Hepatocyte (in vitro differentiated cells): ENCODE data around the gene CHST6. TPM values are rescaled to one million over a fixed set of nuclear protein-coding genes. Genes with fewer than 3 reads are reported as not detected.

Experiments used
- DNase-seq: peaks from one replicate; pipeline ENCODE4 v3.0.0-alpha.2; 2016; ENCODE audit warnings: low spot score
- H2AFZ ChIP-seq: fragments of 200-600 bp; sonication (generic); 2 replicates; pipeline ENCODE4 v1.6.0; 2016; ENCODE audit warnings: antibody characterized with exemption, mild to moderate bottlenecking
- H3K27ac ChIP-seq: fragments of 200-600 bp; sonication (generic); 2 replicates; pipeline ENCODE4 v1.5.1; 2016; ENCODE audit warnings: mild to moderate bottlenecking
- H3K27me3 ChIP-seq: fragments of 200-600 bp; sonication (generic); 2 replicates; pipeline ENCODE4 v1.6.1; 2016
- H3K36me3 ChIP-seq: fragments of 200-600 bp; sonication (generic); replicated peaks from 2 replicates; pipeline ENCODE4 v1.5.1; 2016; ENCODE audit warnings: low read depth; ENCODE audit not compliant: insufficient read depth
- H3K4me1 ChIP-seq: fragments of 200-600 bp; sonication (generic); 2 replicates; pipeline ENCODE4 v1.5.1; 2016; ENCODE audit warnings: mild to moderate bottlenecking, moderate library complexity; ENCODE audit not compliant: insufficient read depth
- H3K4me2 ChIP-seq: fragments of 200-600 bp; sonication (generic); 2 replicates; pipeline ENCODE4 v1.6.0; 2016
- H3K4me3 ChIP-seq: fragments of 200-600 bp; sonication (generic); 2 replicates; pipeline ENCODE4 v1.5.1; 2016; ENCODE audit warnings: mild to moderate bottlenecking
- H3K79me2 ChIP-seq: fragments of 200-600 bp; sonication (generic); 2 replicates; pipeline ENCODE4 v1.6.0; 2017; ENCODE audit warnings: mild to moderate bottlenecking
- H3K9me2 ChIP-seq: fragments of 200-600 bp; sonication (generic); replicated peaks from 2 replicates; pipeline ENCODE4 v1.6.0; 2017; ENCODE audit warnings: mild to moderate bottlenecking; ENCODE audit not compliant: insufficient read depth
- H3K9me3 ChIP-seq: fragments of 200-600 bp; sonication (generic); 2 replicates; pipeline ENCODE4 v1.5.1; 2016; ENCODE audit warnings: low read depth, mild to moderate bottlenecking
- H4K20me1 ChIP-seq: fragments of 200-600 bp; sonication (generic); 2 replicates; pipeline ENCODE4 v1.6.0; 2016; ENCODE audit warnings: mild to moderate bottlenecking; ENCODE audit not compliant: insufficient read depth, poor library complexity, severe bottlenecking
- CTCF ChIP-seq: fragments of 200-600 bp; sonication (generic); IDR thresholded peaks from 2 replicates; pipeline ENCODE4 v1.5.1; 2016; ENCODE audit warnings: antibody characterized with exemption, mild to moderate bottlenecking; ENCODE audit not compliant: poor library complexity
- EZH2 ChIP-seq: fragments of 200-600 bp; sonication (generic); IDR thresholded peaks from 2 replicates; pipeline ENCODE4 v1.6.1; 2016; ENCODE audit warnings: antibody characterized with exemption, mild to moderate bottlenecking, borderline replicate concordance
- EZH2phosphoT487 ChIP-seq: fragments of 200-600 bp; sonication (generic); IDR thresholded peaks from one replicate; pipeline ENCODE4 v1.6.1; 2018; ENCODE audit warnings: antibody characterized with exemption, mild to moderate bottlenecking, low read depth, moderate library complexity; ENCODE audit not compliant: unreplicated experiment, severe bottlenecking
- WGBS: methylation state at CpG from one replicate; pipeline ENCODE4 v1.1.6; 2016; ENCODE audit warnings: low lambda C conversion rate; ENCODE audit errors: missing lambda C conversion rate; 5-methylcytosine and 5-hydroxymethylcytosine counted together
- polyA plus RNA-seq: library from polyadenylated mRNA; unstranded; fragments of >200 nt; fragmentation: Nextera tagmentation; extraction: Ambion mirVana; gene quantifications from 2 replicates; pipeline ENCODE4 v1.2.1, GENCODE V29; 2016
- total RNA-seq: library from RNA; depleted of rRNA; stranded (reverse); fragments of >200 nt; gene quantifications from 2 replicates; pipeline ENCODE4 v1.2.3, GENCODE V29; 2014

CHST6 gene
- total and polyA plus RNA-seq, 2 experiments from 2014 or later, result 0.33 to 0.37 TPM

GRCh38 chr16:75506574-75506973 lies 11.3 kb upstream of the CHST6 start:
- 71% methylated on average over 7 of the region's 7 CpGs for WGBS

GRCh38 chr16:75506107-75506506 lies 10.9 kb upstream of the CHST6 start:
- no peaks in the 10 kb centered on the region for H3K36me3 ChIP-seq
- H4K20me1 ChIP-seq, result no peaks in the 10 kb centered on the region
- H3K4me1 ChIP-seq, result no peaks in the 10 kb centered on the region
- no peaks in the 10 kb centered on the region for H3K27me3 ChIP-seq
- DNase-seq, result no peak
- no peaks in the 10 kb centered on the region for H3K9me2 ChIP-seq
- 82% methylated on average over 3 of the region's 3 CpGs for whole genome bisulfite sequencing
- H2AFZ ChIP-seq, result no peak overlapping the region
- H3K4me3 ChIP-seq, result no peak overlapping the region
- H3K27ac ChIP-seq, result peak overlapping the region; percentile 26
- no peaks in the 10 kb centered on the region for H3K9me3 ChIP-seq
- no peaks in the 10 kb centered on the region for H3K79me2 ChIP-seq
- TF ChIP-seq EZH2phosphoT487 (no peak), EZH2 (no peak), CTCF (no peak)
- H3K4me2 ChIP-seq, result no peak overlapping the region

More at GRCh38 chr16:75506574-75506973, 11.3 kb upstream of the CHST6 start:
- Histone ChIP-seq H2AFZ (no peak overlapping the region), H3K4me3 (no peak overlapping the region), H3K79me2 (no peaks in the 10 kb centered on the region), H3K27me3 (no peaks in the 10 kb centered on the region), H3K9me3 (no peaks in the 10 kb centered on the region), H3K9me2 (no peaks in the 10 kb centered on the region), H3K4me2 (no peak overlapping the region), H3K4me1 (no peaks in the 10 kb centered on the region), H4K20me1 (no peaks in the 10 kb centered on the region), H3K27ac (peak overlapping the region; percentile 26), H3K36me3 (no peaks in the 10 kb centered on the region)
- no peak for TF ChIP-seq EZH2
- no peak for TF ChIP-seq CTCF
- TF ChIP-seq EZH2phosphoT487, result no peak
- no peak for DNase-seq

- H3K36me3 ChIP-seq, result no peaks in the 10 kb centered on the region
- no peaks in the 10 kb centered on the region for H4K20me1 ChIP-seq
- H3K79me2 ChIP-seq, result no peaks in the 10 kb centered on the region
- no peaks in the 10 kb centered on the region for H3K9me2 ChIP-seq
- no peaks in the 10 kb centered on the region for H3K4me1 ChIP-seq
- H3K4me3 ChIP-seq, result no peak overlapping the region
- H3K27ac ChIP-seq, result no peak overlapping the region
- H3K4me2 ChIP-seq, result no peak overlapping the region
- DNase-seq, result no peak
- TF ChIP-seq EZH2, result no peak
- TF ChIP-seq CTCF, result no peak
- no peak for TF ChIP-seq EZH2phosphoT487
- 88% methylated on average over 1 of the region's 1 CpG for WGBS
- H2AFZ ChIP-seq, result no peak overlapping the region
- no peaks in the 10 kb centered on the region for H3K9me3 ChIP-seq
- H3K27me3 ChIP-seq, result no peaks in the 10 kb centered on the region
Observed at GRCh38 chr16:75503801-75504200, 8.6 kb upstream of the CHST6 start.
